GM12878 (cell line): ENCODE measurements around the gene OSCP1. TPM values are rescaled to one million over a fixed set of nuclear protein-coding genes. Genes with fewer than 3 reads are reported as not detected.

Source experiments
- ATAC-seq: fragments of 200-7000 bp; cut with Tn5 transposase; 3 replicates; pipeline ENCODE4 v1.9.1; 2020; ENCODE audit warnings: mild to moderate bottlenecking, moderate library complexity
- BruUV-seq: library from RNA; stranded (reverse); fragments of 400-500 nt; replicated peaks from 2 replicates; lab custom pipeline; 2021; lab: Mats Ljungman, UMichigan
- CTCF ChIA-PET: fragments of 300-600 bp; sonication (Branson Sonifier 250); formaldehyde crosslinking; extraction: SDS; loops from one replicate; lab custom pipeline; 2021; ENCODE audit warnings: inconsistent platforms; lab: Yijun Ruan, JAX
- POLR2A ChIA-PET: fragments of 350-600 bp; formaldehyde crosslinking; extraction: SDS; loops from one replicate; lab custom pipeline; 2021; ENCODE audit warnings: inconsistent platforms; lab: Charles Lee
- RAD21 ChIA-PET: fragments of 300-600 bp; sonication (Branson Sonifier 250); formaldehyde crosslinking; loops from one replicate; lab custom pipeline; 2023; ENCODE audit warnings: antibody characterized with exemption; ENCODE audit not compliant: unreplicated experiment; lab: Charles Lee
- SMC1A ChIA-PET: fragments of 300-600 bp; sonication (Branson Sonifier 250); formaldehyde crosslinking; loops from one replicate; lab custom pipeline; 2023; ENCODE audit not compliant: unreplicated experiment, uncharacterized antibody; lab: Charles Lee
- DNase-seq: peaks from one replicate; pipeline ENCODE4 v3.0.0-alpha.2; 2011; ENCODE audit warnings: low read depth, low spot score
- FAIRE-seq: peaks from 3 replicates; lab custom pipeline; 2011; peaks lifted over from hg19 to GRCh38; lab: Jason Lieb, UNC
- H2AFZ ChIP-seq: 2 replicates; pipeline ENCODE4 v1.6.0; 2011; ENCODE audit warnings: low read depth, low read length, control low read depth; ENCODE audit not compliant: control insufficient read depth
- H3K27ac ChIP-seq: 2 replicates; pipeline ENCODE4 v1.5.1; 2011; ENCODE audit warnings: control low read depth; ENCODE audit not compliant: control insufficient read depth, insufficient read depth
- H3K27me3 ChIP-seq, 2 experiments: replicated peaks in 1 of 2; 2 replicates each; pipeline versions ENCODE4 v1.6.0 to v1.6.1; 2011; ENCODE audit warnings: low read length in 1 of 2; ENCODE audit not compliant: control insufficient read depth in 2 of 2, insufficient read depth in 2 of 2
- H3K36me3 ChIP-seq, 2 experiments: 2 replicates each; pipeline ENCODE4 v1.5.1; 2011; ENCODE audit warnings: low read length in 1 of 2; ENCODE audit not compliant: control insufficient read depth in 2 of 2, insufficient read depth in 2 of 2
- H3K4me1 ChIP-seq: 2 replicates; pipeline ENCODE4 v1.6.1; 2011; ENCODE audit warnings: mild to moderate bottlenecking, low read length, moderate library complexity, mixed read lengths; ENCODE audit not compliant: control insufficient read depth, insufficient read depth
- H3K4me2 ChIP-seq: 2 replicates; pipeline ENCODE4 v1.6.0; 2011; ENCODE audit warnings: control low read depth; ENCODE audit not compliant: control insufficient read depth, insufficient read depth
- H3K4me3 ChIP-seq: fragments of 200-600 bp; sonication (generic); 2 replicates; pipeline ENCODE4 v1.5.1; 2016
- H3K79me2 ChIP-seq: 2 replicates; pipeline ENCODE4 v1.6.0; 2011; ENCODE audit warnings: low read length; ENCODE audit not compliant: control insufficient read depth, insufficient read depth
- H3K9ac ChIP-seq: 2 replicates; pipeline ENCODE4 v1.8.0; 2011; ENCODE audit warnings: low read length, control low read depth, mixed read lengths; ENCODE audit not compliant: control insufficient read depth, insufficient read depth
- H3K9me3 ChIP-seq: replicated peaks from 3 replicates; pipeline ENCODE4 v1.5.1; 2011; ENCODE audit warnings: mild to moderate bottlenecking, low read length; ENCODE audit not compliant: control insufficient read depth, insufficient read depth
- H4K20me1 ChIP-seq: 2 replicates; pipeline ENCODE4 v1.6.0; 2011; ENCODE audit not compliant: control insufficient read depth, insufficient read depth
- ATF3 ChIP-seq: IDR thresholded peaks from 2 replicates; pipeline ENCODE4 v1.6.1; 2011; ENCODE audit warnings: low read depth, mild to moderate bottlenecking, low read length, moderate library complexity, borderline replicate concordance; ENCODE audit errors: extremely low read depth
- CHD2 ChIP-seq: IDR thresholded peaks from 2 replicates; pipeline ENCODE4 v1.6.1; 2011; ENCODE audit warnings: low read depth, low read length, improper control_type of control experiment, borderline replicate concordance
- FOS ChIP-seq: IDR thresholded peaks from 3 replicates; pipeline ENCODE4 v1.6.1; 2011; ENCODE audit warnings: borderline replicate concordance; ENCODE audit not compliant: insufficient read length; ENCODE audit errors: extremely low read depth
- GATAD2B ChIP-seq: fragments of 450-650 bp; conservative IDR thresholded peaks from 2 replicates; pipeline ENCODE4 v1.6.1; 2017; ENCODE audit warnings: low read depth, mild to moderate bottlenecking, moderate library complexity
- HDAC2 ChIP-seq: fragments of 200-600 bp; sonication (generic); IDR thresholded peaks from 2 replicates; pipeline ENCODE4 v1.6.1; 2017
- POLR2AphosphoS2 ChIP-seq: IDR thresholded peaks from 2 replicates; pipeline ENCODE4 v1.6.1; 2011; ENCODE audit warnings: low read depth, mild to moderate bottlenecking, low read length, improper control_type of control experiment, moderate library complexity
- SIX5 ChIP-seq: IDR thresholded peaks from 2 replicates; pipeline ENCODE4 v1.6.1; 2011; ENCODE audit warnings: mild to moderate bottlenecking, low read depth, low read length, moderate library complexity; ENCODE audit not compliant: severe bottlenecking
- TCF7 ChIP-seq: IDR thresholded peaks from 2 replicates; pipeline ENCODE4 v1.6.1; 2014; ENCODE audit warnings: antibody characterized with exemption, borderline replicate concordance
- ZNF217 ChIP-seq: fragments of 450-650 bp; IDR thresholded peaks from 2 replicates; pipeline ENCODE4 v1.6.1; 2017; ENCODE audit warnings: antibody characterized with exemption, mild to moderate bottlenecking
- WGBS: methylation state at CpG from one replicate; pipeline ENCODE4 v1.1.6; 2016; ENCODE audit warnings: low lambda C conversion rate; ENCODE audit not compliant: insufficient replicate concordance, insufficient coverage; ENCODE audit errors: missing lambda C conversion rate; 5-methylcytosine and 5-hydroxymethylcytosine counted together
- in situ Hi-C: fragments of 300-500 bp; cut with MboI; formaldehyde crosslinking; loops from 9 replicates; pipeline ENCODE4 v1.14.3; 2018; ENCODE audit warnings: mixed read lengths
- intact Hi-C: fragments of 100-400 bp; cut with micrococcal nuclease; formaldehyde crosslinking; loops from one replicate; pipeline ENCODE4 v1.14.2; 2022; ENCODE audit not compliant: unreplicated experiment
- polyA plus RNA-seq, 11 experiments: library from polyadenylated mRNA; depleted of rRNA in 4 of 11; unstranded in 6 of 11; stranded (reverse) in 5 of 11; fragments of >200 nt; fragmentation: Nextera tagmentation in 4 of 11; fragmentation: Illumina TruSeq in 1 of 11; extraction: Ambion mirVana in 4 of 11; extraction: Trizol in 1 of 11; gene quantifications; 1 replicate in 1 of 11; 2 replicates in 10 of 11; pipeline versions ENCODE4 v1.2.1 to v1.2.3, GENCODE V29; 2011 to 2016; ENCODE audit warnings: inconsistent platforms in 2 of 11, missing spikeins in 2 of 11, low read depth in 1 of 11
- total RNA-seq, 4 experiments: library from RNA; depleted of rRNA in 3 of 4; stranded (reverse); fragments of >200 nt in 3 of 4; fragmentation: Illumina TruSeq in 1 of 4; extraction: Trizol in 1 of 4; gene quantifications; 2 replicates each; pipeline versions ENCODE4 v1.2.1 to v1.2.3, GENCODE V29; 2013 to 2021
- TF ChIP-seq, protein P1 (sequence below): fragments of 450-650 bp; conservative IDR thresholded peaks from 2 replicates; pipeline ENCODE4 v1.6.1; 2017; ENCODE audit warnings: mild to moderate bottlenecking, moderate library complexity
- TF ChIP-seq, protein P2 (sequence below): fragments of 450-650 bp; IDR thresholded peaks from 2 replicates; pipeline ENCODE4 v1.6.1; 2017; ENCODE audit warnings: mild to moderate bottlenecking

OSCP1 gene
- total and polyA plus RNA-seq, 10 of the 15 experiments (the other 5 are each of a cell fraction or from before 2014, with no cell fraction given): 1.8 to 5.9 (median 3.0) TPM

GRCh38 chr1:36402504-36402890 is 47.8 kb downstream of the OSCP1 start:
- WGBS: 84% methylated on average over 4 of the region's 4 CpGs
- ATAC-seq (no peak), DNase-seq (no peak), FAIRE-seq (no peak)
- H3K4me2 ChIP-seq: no peak overlapping the region
- H2AFZ ChIP-seq: no peak overlapping the region
- H3K9me3 ChIP-seq: peaks cover 2% of the 10 kb centered on the region; the same call in 2 of the 3 replicates
- POLR2A ChIA-PET: interaction anchor here (0.7 kb wide), 1 partner anchor 404 kb away, joined by 3 read pairs; no protein-coding TSS in a partner anchor
- no peak overlapping the region for H3K9ac ChIP-seq
- no peaks in the 10 kb centered on the region for H3K27me3 ChIP-seq
- CTCF ChIA-PET: interaction anchor here (1.2 kb wide), 1 partner anchor 17 kb away, joined by 4 read pairs; no protein-coding TSS in a partner anchor
- BruUV-seq: no TSS peak
- in situ Hi-C loops: no loop called here
- no peaks in the 10 kb centered on the region for H3K36me3 ChIP-seq
- TF ChIP-seq ZNF217: no peak
- no peak for TF ChIP-seq ATF3
- no peak for TF ChIP-seq SIX5
- TF ChIP-seq GATAD2B: no peak
- no peak for TF ChIP-seq HDAC2
- TF ChIP-seq CHD2: no peak
- TF ChIP-seq, protein P1, sequence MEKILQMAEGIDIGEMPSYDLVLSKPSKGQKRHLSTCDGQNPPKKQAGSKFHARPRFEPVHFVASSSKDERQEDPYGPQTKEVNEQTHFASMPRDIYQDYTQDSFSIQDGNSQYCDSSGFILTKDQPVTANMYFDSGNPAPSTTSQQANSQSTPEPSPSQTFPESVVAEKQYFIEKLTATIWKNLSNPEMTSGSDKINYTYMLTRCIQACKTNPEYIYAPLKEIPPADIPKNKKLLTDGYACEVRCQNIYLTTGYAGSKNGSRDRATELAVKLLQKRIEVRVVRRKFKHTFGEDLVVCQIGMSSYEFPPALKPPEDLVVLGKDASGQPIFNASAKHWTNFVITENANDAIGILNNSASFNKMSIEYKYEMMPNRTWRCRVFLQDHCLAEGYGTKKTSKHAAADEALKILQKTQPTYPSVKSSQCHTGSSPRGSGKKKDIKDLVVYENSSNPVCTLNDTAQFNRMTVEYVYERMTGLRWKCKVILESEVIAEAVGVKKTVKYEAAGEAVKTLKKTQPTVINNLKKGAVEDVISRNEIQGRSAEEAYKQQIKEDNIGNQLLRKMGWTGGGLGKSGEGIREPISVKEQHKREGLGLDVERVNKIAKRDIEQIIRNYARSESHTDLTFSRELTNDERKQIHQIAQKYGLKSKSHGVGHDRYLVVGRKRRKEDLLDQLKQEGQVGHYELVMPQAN: no peak
- TF ChIP-seq, protein P2, sequence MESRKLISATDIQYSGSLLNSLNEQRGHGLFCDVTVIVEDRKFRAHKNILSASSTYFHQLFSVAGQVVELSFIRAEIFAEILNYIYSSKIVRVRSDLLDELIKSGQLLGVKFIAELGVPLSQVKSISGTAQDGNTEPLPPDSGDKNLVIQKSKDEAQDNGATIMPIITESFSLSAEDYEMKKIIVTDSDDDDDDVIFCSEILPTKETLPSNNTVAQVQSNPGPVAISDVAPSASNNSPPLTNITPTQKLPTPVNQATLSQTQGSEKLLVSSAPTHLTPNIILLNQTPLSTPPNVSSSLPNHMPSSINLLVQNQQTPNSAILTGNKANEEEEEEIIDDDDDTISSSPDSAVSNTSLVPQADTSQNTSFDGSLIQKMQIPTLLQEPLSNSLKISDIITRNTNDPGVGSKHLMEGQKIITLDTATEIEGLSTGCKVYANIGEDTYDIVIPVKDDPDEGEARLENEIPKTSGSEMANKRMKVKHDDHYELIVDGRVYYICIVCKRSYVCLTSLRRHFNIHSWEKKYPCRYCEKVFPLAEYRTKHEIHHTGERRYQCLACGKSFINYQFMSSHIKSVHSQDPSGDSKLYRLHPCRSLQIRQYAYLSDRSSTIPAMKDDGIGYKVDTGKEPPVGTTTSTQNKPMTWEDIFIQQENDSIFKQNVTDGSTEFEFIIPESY: no peak
- TF ChIP-seq POLR2AphosphoS2: no peak
- no peak for TF ChIP-seq FOS
- TF ChIP-seq TCF7: no peak
- H3K4me3 ChIP-seq: no peak overlapping the region
- no peaks in the 10 kb centered on the region for H4K20me1 ChIP-seq
- no peak overlapping the region for H3K27ac ChIP-seq
- RAD21 ChIA-PET: no interaction called here
- peaks cover 5% of the 10 kb centered on the region for H3K79me2 ChIP-seq
- intact Hi-C loops: no loop called here
- SMC1A ChIA-PET: no interaction called here
- peaks cover 7% of the 10 kb centered on the region for H3K4me1 ChIP-seq
